Muscle of back (tissue), 11 donors: ENCODE data around the gene DGKI. TPM values are rescaled to one million over a fixed set of nuclear protein-coding genes. Genes with fewer than 3 reads are reported as not detected.

Experiments used
- DNase-seq, 3 donors: peaks; one replicate each; pipeline versions ENCODE4 v3.0.0 to v3.0.0-alpha.2; 2013
- polyA plus RNA-seq, 10 donors: library from polyadenylated mRNA; unstranded; fragments of 120-200 nt; gene quantifications; one replicate each; pipeline ENCODE4 v1.2.1, GENCODE V29; 2013; ENCODE audit not compliant: insufficient read length in 10 of 10

DGKI gene
- polyA plus RNA-seq, 10 donors, result 0.44 to 1.5 (median 0.66) TPM

GRCh38 chr7:137692399-137692798 lies 154.4 kb downstream of the DGKI start:
- DNase-seq, result no peak

- no peak for DNase-seq
Observed at GRCh38 chr7:137691566-137691965, 155.2 kb downstream of the DGKI start.

GRCh38 chr7:137690635-137691034 lies 156.1 kb downstream of the DGKI start:
- no peak for DNase-seq

GRCh38 chr7:137689761-137690160 lies 157.0 kb downstream of the DGKI start:
- DNase-seq, result no peak

GRCh38 chr7:137687556-137688265 lies 159.1 kb downstream of the DGKI start:
- peak in 2 of 3 donors; percentile 19 to 30 for DNase-seq

GRCh38 chr7:137685433-137686164 lies 161.2 kb downstream of the DGKI start:
- DNase-seq, result peak in 1 of 3 donors; percentile 7

- no peak for DNase-seq
Observed at GRCh38 chr7:137684776-137685175, 162.0 kb downstream of the DGKI start.

GRCh38 chr7:137684316-137684715 lies 162.5 kb downstream of the DGKI start:
- no peak for DNase-seq

GRCh38 chr7:137682596-137682995 lies 164.2 kb downstream of the DGKI start:
- DNase-seq, result peak in 1 of 3 donors; percentile 55

- DNase-seq, result peak in 1 of 3 donors; percentile 76
Observed at GRCh38 chr7:137681657-137682562, 164.9 kb downstream of the DGKI start.

- DNase-seq, result no peak
Observed at GRCh38 chr7:137674551-137675409, 172.0 kb downstream of the DGKI start.

- no peak for DNase-seq
Observed at GRCh38 chr7:137674048-137674447, 172.7 kb downstream of the DGKI start.

GRCh38 chr7:137671920-137672319 lies 174.9 kb downstream of the DGKI start:
- DNase-seq, result no peak

- DNase-seq, result peak in 1 of 3 donors; percentile 11
Observed at GRCh38 chr7:137670222-137671064, 176.3 kb downstream of the DGKI start.

- DNase-seq, result peak in 1 of 3 donors; percentile 19
Observed at GRCh38 chr7:137669706-137670105, 177.1 kb downstream of the DGKI start.

GRCh38 chr7:137668404-137668803 lies 178.4 kb downstream of the DGKI start:
- no peak for DNase-seq

- DNase-seq, result peak in 1 of 3 donors; percentile 68
Observed at GRCh38 chr7:137667633-137668387, 179.0 kb downstream of the DGKI start.

- DNase-seq, result no peak
Observed at GRCh38 chr7:137664846-137665245, 181.9 kb downstream of the DGKI start.

GRCh38 chr7:137661634-137662033 lies 185.1 kb downstream of the DGKI start:
- DNase-seq, result no peak
